CD4-positive, alpha-beta memory T cell (primary cell): ENCODE measurements around the gene AFMID. TPM values are rescaled to one million over a fixed set of nuclear protein-coding genes. Genes with fewer than 3 reads are reported as not detected.

Experiments
- CTCF ChIA-PET: fragments of 350-600 bp; sonication (Branson Sonifier 250); formaldehyde crosslinking; loops from one replicate; lab custom pipeline; 2021; ENCODE audit warnings: inconsistent platforms; ENCODE audit not compliant: partially characterized antibody; lab: Charles Lee
- POLR2A ChIA-PET: fragments of 350-600 bp; sonication (Branson Sonifier 250); formaldehyde crosslinking; loops from one replicate; lab custom pipeline; 2021; ENCODE audit not compliant: partially characterized antibody; lab: Charles Lee
- DNase-seq, 5 donors: peaks; one replicate each; pipeline versions ENCODE4 v3.0.0 to v3.0.0-alpha.2; 2020 to 2022; ENCODE audit warnings: mixed read lengths in 1 of 5
- H3K27ac ChIP-seq: one replicate; pipeline ENCODE4 v1.7.0; 2013; ENCODE audit warnings: low read depth, low read length
- H3K27me3 ChIP-seq: 2 replicates; pipeline ENCODE4 v1.7.0; 2013; ENCODE audit warnings: mild to moderate bottlenecking, low read length, moderate library complexity; ENCODE audit not compliant: insufficient read depth
- H3K36me3 ChIP-seq: 2 replicates; pipeline ENCODE4 v1.7.0; 2013; ENCODE audit warnings: mild to moderate bottlenecking, low read length, moderate library complexity; ENCODE audit not compliant: insufficient read depth
- H3K4me1 ChIP-seq: 2 replicates; pipeline ENCODE4 v1.7.0; 2013; ENCODE audit warnings: mild to moderate bottlenecking, low read length, moderate library complexity; ENCODE audit not compliant: insufficient read depth
- H3K4me3 ChIP-seq, 2 donors: one replicate each; pipeline ENCODE4 v1.7.0; 2013; ENCODE audit warnings: low read length in 2 of 2, mild to moderate bottlenecking in 1 of 2
- H3K9me3 ChIP-seq, 2 donors: one replicate each; pipeline ENCODE4 v1.7.0; 2013; ENCODE audit warnings: low read length in 2 of 2, control low read depth in 1 of 2; ENCODE audit not compliant: control insufficient read depth in 1 of 2
- H3K27ac Mint-ChIP-seq, 7 donors: one replicate each; pipeline ENCODE4 v1.8.0; 2020 to 2021; ENCODE audit warnings: mixed read lengths in 7 of 7, mild to moderate bottlenecking in 6 of 7, inconsistent platforms in 3 of 7, moderate library complexity in 3 of 7
- H3K27me3 Mint-ChIP-seq, 2 donors: one replicate each; pipeline ENCODE4 v1.8.0; 2020 to 2021; ENCODE audit warnings: mixed read lengths in 2 of 2
- H3K36me3 Mint-ChIP-seq, 2 donors: one replicate each; pipeline ENCODE4 v1.8.0; 2020 to 2021; ENCODE audit warnings: mixed read lengths in 2 of 2, inconsistent platforms in 1 of 2, mild to moderate bottlenecking in 1 of 2
- H3K4me1 Mint-ChIP-seq, 4 donors: one replicate each; pipeline ENCODE4 v1.8.0; 2020 to 2021; ENCODE audit warnings: mixed read lengths in 4 of 4, mild to moderate bottlenecking in 1 of 4
- H3K4me3 Mint-ChIP-seq, 8 donors: one replicate each; pipeline ENCODE4 v1.8.0; 2020 to 2021; ENCODE audit warnings: mixed read lengths in 8 of 8, mild to moderate bottlenecking in 7 of 8, moderate library complexity in 6 of 8, inconsistent platforms in 3 of 8
- H3K9me3 Mint-ChIP-seq, 8 donors: one replicate each; pipeline ENCODE4 v1.8.0; 2020 to 2021; ENCODE audit warnings: mixed read lengths in 8 of 8, mild to moderate bottlenecking in 5 of 8, inconsistent platforms in 3 of 8, moderate library complexity in 1 of 8
- intact Hi-C: fragments of 100-400 bp; cut with micrococcal nuclease; formaldehyde crosslinking; loops from one replicate; pipeline ENCODE4 v1.15.1; 2023
- polyA plus RNA-seq, 2 donors: library from polyadenylated mRNA; unstranded; fragments of 300-500 nt; fragmentation: Illumina TruSeq; gene quantifications; one replicate each; pipeline ENCODE4 v1.2.3, GENCODE V29; 2021
- total RNA-seq, 2 experiments: library from RNA; stranded (reverse); gene quantifications; one replicate each; pipeline ENCODE4 v1.2.3, GENCODE V29; 2021

The AFMID gene
- total and polyA plus RNA-seq, 4 experiments from 2014 or later, result 2.2 to 3.8 (median 3.6) TPM; not detected in 1

DNA sequence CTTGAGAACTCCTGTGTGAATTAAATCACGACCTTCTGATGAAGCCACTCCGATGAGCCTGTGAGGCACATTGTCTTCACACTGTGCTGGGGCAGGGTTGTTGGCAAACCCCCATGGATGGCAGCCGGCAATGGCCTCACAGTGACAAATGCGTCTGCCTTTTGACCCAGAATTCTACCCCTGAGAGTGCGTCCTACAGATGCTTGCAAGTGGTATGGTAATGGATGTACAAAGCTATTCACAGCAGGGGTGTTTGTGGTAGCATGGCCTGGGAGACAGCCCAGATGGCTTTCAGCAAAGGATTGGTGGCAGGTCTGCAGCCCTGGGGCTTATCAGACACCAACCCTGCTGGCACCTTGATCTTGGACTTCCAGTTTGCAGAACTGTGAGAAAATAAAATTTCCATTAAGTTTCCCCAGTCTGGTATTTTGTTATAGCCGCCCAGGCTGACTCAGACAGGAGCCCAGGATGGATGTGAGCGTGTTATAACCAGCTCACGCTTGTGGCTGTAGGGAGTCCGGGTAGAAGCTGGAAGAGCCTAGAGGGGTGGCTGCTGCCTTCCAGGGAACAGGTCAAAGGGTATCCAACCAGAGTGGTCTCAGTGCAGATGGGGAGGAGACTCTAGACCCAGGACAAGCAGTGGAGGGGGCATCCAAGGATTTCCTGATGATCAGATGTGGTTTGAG lies 10.1 kb downstream of the AFMID start:
- Histone ChIP-seq H3K27me3 (no peaks in the 10 kb centered on the region), H3K27ac (no peak overlapping the region), H3K4me3 (no peak overlapping the region), H3K4me1 (no peaks in the 10 kb centered on the region), H3K9me3 (no peaks in the 10 kb centered on the region), H3K36me3 (no peaks in the 10 kb centered on the region)
- intact Hi-C loops, result no loop called here
- POLR2A ChIA-PET, result no interaction called here
- H3K27me3 Mint-ChIP-seq, result no peaks in the 10 kb centered on the region
- DNase-seq, result no peak
- H3K9me3 Mint-ChIP-seq, result no peaks in the 10 kb centered on the region
- H3K36me3 Mint-ChIP-seq, result no peaks in the 10 kb centered on the region
- no peaks in the 10 kb centered on the region for H3K4me1 Mint-ChIP-seq
- H3K4me3 Mint-ChIP-seq, result no peak overlapping the region
- CTCF ChIA-PET, result interaction anchor here (0.7 kb wide), 1 partner anchor 225 kb away, joined by 3 read pairs; no protein-coding TSS in a partner anchor
- H3K27ac Mint-ChIP-seq, result peak overlapping the region in 1 of 7 donors; percentile 19

DNA sequence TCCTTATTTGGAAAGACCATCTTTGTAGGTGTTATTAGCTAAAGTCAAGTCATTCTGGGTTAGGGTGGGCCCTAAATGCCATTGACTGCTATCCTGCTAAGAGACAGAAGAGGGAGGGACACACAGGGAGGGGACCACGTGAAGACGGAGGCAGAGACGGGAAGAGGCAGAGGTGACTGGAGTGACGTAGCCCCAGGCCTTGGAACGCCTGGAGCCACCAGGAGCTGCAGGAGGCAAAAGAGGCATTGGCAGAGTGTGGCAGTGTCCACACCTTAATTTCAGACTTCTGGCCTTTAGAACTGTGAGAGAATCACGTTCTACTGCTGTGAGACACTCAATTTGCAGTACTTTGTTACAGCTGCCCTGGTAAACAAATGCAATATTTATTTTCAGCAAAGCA lies 13.3 kb downstream of the AFMID start:
- no peaks in the 10 kb centered on the region for H3K4me1 Mint-ChIP-seq
- no peak for DNase-seq
- Histone ChIP-seq H3K9me3 (no peaks in the 10 kb centered on the region), H3K27me3 (no peaks in the 10 kb centered on the region), H3K27ac (no peak overlapping the region), H3K4me1 (no peaks in the 10 kb centered on the region), H3K4me3 (no peak overlapping the region), H3K36me3 (no peaks in the 10 kb centered on the region)
- intact Hi-C loops, result no loop called here
- CTCF ChIA-PET, result interaction anchor here (1.5 kb wide), 1 partner anchor 116 kb away, joined by 3 read pairs; no protein-coding TSS in a partner anchor
- no peak overlapping the region for H3K27ac Mint-ChIP-seq
- H3K9me3 Mint-ChIP-seq, result no peaks in the 10 kb centered on the region
- H3K27me3 Mint-ChIP-seq, result no peaks in the 10 kb centered on the region
- no peaks in the 10 kb centered on the region for H3K36me3 Mint-ChIP-seq
- no peak overlapping the region for H3K4me3 Mint-ChIP-seq
- POLR2A ChIA-PET, result no interaction called here

DNA sequence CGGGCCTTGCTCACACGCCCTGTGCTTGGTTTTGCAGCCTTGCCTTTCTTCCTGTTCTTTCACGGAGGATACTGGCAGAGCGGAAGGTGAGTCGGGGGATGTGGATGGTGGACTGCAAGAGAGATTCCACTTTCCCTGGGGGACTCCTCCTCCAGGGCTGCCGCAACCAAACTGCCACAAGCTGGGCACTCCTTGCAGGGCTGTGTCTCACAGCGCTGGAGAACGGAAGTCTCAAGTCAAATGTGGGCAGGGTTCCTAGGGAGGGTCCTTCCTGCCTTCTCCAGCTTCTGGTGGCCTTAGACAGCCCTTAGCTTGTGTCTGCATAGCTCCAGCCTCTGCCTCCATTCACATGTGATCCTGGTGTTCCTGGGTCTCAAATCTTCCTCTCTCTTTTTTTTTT lies 15.5 kb downstream of the AFMID start:
- Histone ChIP-seq H3K9me3 (no peaks in the 10 kb centered on the region), H3K4me3 (no peak overlapping the region), H3K27ac (no peak overlapping the region), H3K27me3 (no peaks in the 10 kb centered on the region), H3K36me3 (no peaks in the 10 kb centered on the region), H3K4me1 (no peaks in the 10 kb centered on the region)
- H3K27ac Mint-ChIP-seq, result no peak overlapping the region
- no peaks in the 10 kb centered on the region for H3K4me1 Mint-ChIP-seq
- H3K36me3 Mint-ChIP-seq, result no peaks in the 10 kb centered on the region
- no peaks in the 10 kb centered on the region for H3K9me3 Mint-ChIP-seq
- H3K27me3 Mint-ChIP-seq, result no peaks in the 10 kb centered on the region
- intact Hi-C loops, result no loop called here
- no peak for DNase-seq
- CTCF ChIA-PET, result no interaction called here
- POLR2A ChIA-PET, result interaction anchor here (1.1 kb wide), 1 partner anchor 63 kb away, joined by 4 read pairs; no protein-coding TSS in a partner anchor
- H3K4me3 Mint-ChIP-seq, result no peak overlapping the region

GRCh38 chr17:78204387-78205123 lies 17.4 kb downstream of the AFMID start:
- H3K4me1 ChIP-seq, result no peaks in the 10 kb centered on the region
- no peaks in the 10 kb centered on the region for H3K36me3 Mint-ChIP-seq
- no peak overlapping the region for H3K4me3 Mint-ChIP-seq
- H3K36me3 ChIP-seq, result no peaks in the 10 kb centered on the region
- H3K4me1 Mint-ChIP-seq, result no peaks in the 10 kb centered on the region
- H3K4me3 ChIP-seq, result no peak overlapping the region
- H3K27ac Mint-ChIP-seq, result peak overlapping the region in 1 of 7 donors; percentile 22
- ChIA-PET POLR2A (no interaction called here), CTCF (no interaction called here)
- no peaks in the 10 kb centered on the region for H3K9me3 ChIP-seq
- H3K27me3 Mint-ChIP-seq, result no peaks in the 10 kb centered on the region
- H3K27ac ChIP-seq, result no peak overlapping the region
- intact Hi-C loops, result no loop called here
- H3K27me3 ChIP-seq, result no peaks in the 10 kb centered on the region
- no peak for DNase-seq
- no peaks in the 10 kb centered on the region for H3K9me3 Mint-ChIP-seq

- H3K4me1 Mint-ChIP-seq, result no peaks in the 10 kb centered on the region
- no peaks in the 10 kb centered on the region for H3K36me3 Mint-ChIP-seq
- Histone ChIP-seq H3K27ac (no peak overlapping the region), H3K4me3 (no peak overlapping the region), H3K36me3 (no peaks in the 10 kb centered on the region), H3K9me3 (no peaks in the 10 kb centered on the region), H3K4me1 (no peaks in the 10 kb centered on the region), H3K27me3 (no peaks in the 10 kb centered on the region)
- CTCF ChIA-PET, result no interaction called here
- no peaks in the 10 kb centered on the region for H3K27me3 Mint-ChIP-seq
- no peaks in the 10 kb centered on the region for H3K9me3 Mint-ChIP-seq
- intact Hi-C loops, result no loop called here
- DNase-seq, result no peak
- peak overlapping the region in 1 of 7 donors; percentile 29 for H3K27ac Mint-ChIP-seq
- POLR2A ChIA-PET, result no interaction called here
- no peak overlapping the region for H3K4me3 Mint-ChIP-seq
Observed at GRCh38 chr17:78205124-78205775, 18.1 kb downstream of the AFMID start.

- H3K4me1 Mint-ChIP-seq, result no peaks in the 10 kb centered on the region
- H3K9me3 ChIP-seq, result no peaks in the 10 kb centered on the region
- H3K4me3 ChIP-seq, result no peak overlapping the region
- no peak overlapping the region for H3K4me3 Mint-ChIP-seq
- no peaks in the 10 kb centered on the region for H3K36me3 Mint-ChIP-seq
- no peaks in the 10 kb centered on the region for H3K9me3 Mint-ChIP-seq
- POLR2A ChIA-PET, result no interaction called here
- H3K27me3 Mint-ChIP-seq, result no peaks in the 10 kb centered on the region
- H3K36me3 ChIP-seq, result no peaks in the 10 kb centered on the region
- H3K27me3 ChIP-seq, result no peaks in the 10 kb centered on the region
- H3K27ac ChIP-seq, result no peak overlapping the region
- intact Hi-C loops, result no loop called here
- no peak for DNase-seq
- CTCF ChIA-PET, result interaction anchor here (0.8 kb wide), 1 partner anchor 14 kb away, joined by 4 read pairs; no protein-coding TSS in a partner anchor
- H3K4me1 ChIP-seq, result no peaks in the 10 kb centered on the region
- H3K27ac Mint-ChIP-seq, result no peak overlapping the region
Observed at GRCh38 chr17:78206298-78206697, 19.1 kb downstream of the AFMID start.

DNA sequence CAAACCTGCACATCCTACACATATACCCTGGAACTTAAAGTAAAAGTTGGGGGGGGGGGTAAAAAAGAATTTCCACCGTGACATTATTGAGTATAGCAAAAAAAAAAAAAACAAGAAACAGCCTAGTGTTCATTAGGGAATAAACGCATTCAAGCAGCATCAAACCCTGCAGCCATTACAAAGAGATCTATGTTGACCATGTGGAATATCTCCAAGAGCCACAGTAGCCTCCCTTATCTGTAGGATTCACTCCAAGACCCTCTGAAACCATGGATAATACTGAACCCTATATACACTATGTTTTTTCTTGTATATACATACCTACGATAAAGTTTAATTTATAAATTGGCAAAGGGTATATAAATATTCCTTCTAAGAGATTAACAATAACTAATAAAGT lies 21.3 kb downstream of the AFMID start:
- intact Hi-C loops, result no loop called here
- H3K4me1 ChIP-seq, result no peaks in the 10 kb centered on the region
- Mint-ChIP-seq H3K4me3 (no peak overlapping the region), H3K27ac (no peak overlapping the region), H3K9me3 (no peaks in the 10 kb centered on the region), H3K27me3 (no peaks in the 10 kb centered on the region), H3K36me3 (no peaks in the 10 kb centered on the region), H3K4me1 (no peaks in the 10 kb centered on the region)
- CTCF ChIA-PET, result no interaction called here
- POLR2A ChIA-PET, result no interaction called here
- no peaks in the 10 kb centered on the region for H3K36me3 ChIP-seq
- H3K4me3 ChIP-seq, result no peak overlapping the region
- DNase-seq, result no peak
- no peaks in the 10 kb centered on the region for H3K27me3 ChIP-seq
- H3K9me3 ChIP-seq, result no peaks in the 10 kb centered on the region
- no peak overlapping the region for H3K27ac ChIP-seq
